ENCODE results near the gene ADAMTSL4. TPM values are rescaled to one million over a fixed set of nuclear protein-coding genes. Genes with fewer than 3 reads are reported as not detected.

ADAMTSL4 gene
- total and polyA plus RNA-seq, 2 donors (not counting 3 experiments of a cell fraction or from before 2014, with no cell fraction given): 0.73 to 1.0 TPM

- H3K4me2 ChIP-seq (ENCODE audit: insufficient read depth, low read length): no peak overlapping the region
- intact Hi-C loops (cut with micrococcal nuclease) (no loop called here), dilution Hi-C loops (cut with MboI; ENCODE audit: extremely low pct_ligation_motif_present, low sequenced_read_pairs) (no loop called here)
- BruUV-seq (replicated peaks): no TSS peak
- no peak for DNase-seq (ENCODE audit: low read depth, low spot score)
- TF ChIP-seq MYC (IDR thresholded peaks at IDR 0.05; ENCODE audit: low read depth, low read length): no peak
- TF ChIP-seq FOS (IDR thresholded peaks at IDR 0.05; ENCODE audit: borderline replicate concordance, insufficient read depth, low read length): no peak
- no peaks in the 10 kb centered on the region for H3K36me3 ChIP-seq (ENCODE audit: control insufficient read depth in 2 of 2, extremely low read depth in 1 of 2, insufficient read depth in 2 of 2, low read length in 2 of 2)
- ChIA-PET CTCF (interaction anchor here (0.6 to 2.0 kb wide), 2 partner anchors 21 to 133 kb away, joined by 4 to 5 read pairs; no protein-coding TSS in a partner anchor), POLR2A (no interaction called here)
- H3K9me3 ChIP-seq (replicated peaks; ENCODE audit: control insufficient read depth, insufficient read depth, low read length): no peaks in the 10 kb centered on the region
- peaks cover 14% of the 10 kb centered on the region for H3K4me1 ChIP-seq (ENCODE audit: control insufficient read depth, extremely low read depth, insufficient read depth, low read length)
- H2AFZ ChIP-seq (ENCODE audit: low read depth, low read length): no peak overlapping the region
- no peaks in the 10 kb centered on the region for H3K79me2 ChIP-seq (ENCODE audit: control insufficient read depth, insufficient read depth, low read length)
- FAIRE-seq: no peak
- no peaks in the 10 kb centered on the region for H4K20me1 ChIP-seq (replicated peaks; ENCODE audit: control insufficient read depth, extremely low read depth, insufficient read depth, low read length)
- H3K9me1 ChIP-seq (replicated peaks; ENCODE audit: control insufficient read depth, extremely low read depth, insufficient read depth, low read length): no peaks in the 10 kb centered on the region
- H3K9ac ChIP-seq (replicated peaks; ENCODE audit: extremely low read depth, insufficient read depth, low read length): no peak overlapping the region
- H3K27me3 ChIP-seq (ENCODE audit: control insufficient read depth in 2 of 2, insufficient read depth in 2 of 2, low read length in 2 of 2): no peaks in the 10 kb centered on the region
- H3K27ac ChIP-seq (ENCODE audit: insufficient read depth, low read depth, low read length): no peak overlapping the region
- no peak overlapping the region for H3K4me3 ChIP-seq (replicated peaks in 1 of 3; ENCODE audit: insufficient read depth in 1 of 3, low read depth in 1 of 3, low read length in 3 of 3)
Observed at GRCh38 chr1:150511551-150511950, 37.7 kb upstream of the ADAMTSL4 start.

- TF ChIP-seq POLR2A (IDR thresholded peaks at IDR 0.05; ENCODE audit: low read depth, low read length) (no peak), JUN (IDR thresholded peaks at IDR 0.05; ENCODE audit: borderline replicate concordance, insufficient read depth, insufficient read length, low read depth) (no peak), FOS (IDR thresholded peaks at IDR 0.05; ENCODE audit: borderline replicate concordance, insufficient read depth, low read length) (no peak), GATA2 (IDR thresholded peaks at IDR 0.05; ENCODE audit: insufficient read depth, insufficient read length, low read depth, low read length) (no peak)
- dilution Hi-C loops (cut with MboI; ENCODE audit: extremely low pct_ligation_motif_present, low sequenced_read_pairs) (no loop called here), intact Hi-C loops (cut with micrococcal nuclease) (no loop called here)
- no peak for DNase-seq (ENCODE audit: low read depth, low spot score)
- FAIRE-seq: no peak
- no peaks in the 10 kb centered on the region for H3K36me3 ChIP-seq (ENCODE audit: control insufficient read depth in 2 of 2, extremely low read depth in 1 of 2, insufficient read depth in 2 of 2, low read length in 2 of 2)
- BruUV-seq (replicated peaks): no TSS peak
- H3K9me3 ChIP-seq (replicated peaks; ENCODE audit: control insufficient read depth, insufficient read depth, low read length): no peaks in the 10 kb centered on the region
- no peaks in the 10 kb centered on the region for H3K9me1 ChIP-seq (replicated peaks; ENCODE audit: control insufficient read depth, extremely low read depth, insufficient read depth, low read length)
- no peak overlapping the region for H3K4me3 ChIP-seq (replicated peaks in 1 of 3; ENCODE audit: insufficient read depth in 1 of 3, low read depth in 1 of 3, low read length in 3 of 3)
- H3K4me1 ChIP-seq (ENCODE audit: control insufficient read depth, extremely low read depth, insufficient read depth, low read length): peaks cover 16% of the 10 kb centered on the region
- H3K27ac ChIP-seq (ENCODE audit: insufficient read depth, low read depth, low read length): no peak overlapping the region
- H3K79me2 ChIP-seq (ENCODE audit: control insufficient read depth, insufficient read depth, low read length): no peaks in the 10 kb centered on the region
- H3K27me3 ChIP-seq (ENCODE audit: control insufficient read depth in 2 of 2, insufficient read depth in 2 of 2, low read length in 2 of 2): no peaks in the 10 kb centered on the region
- H3K4me2 ChIP-seq (ENCODE audit: insufficient read depth, low read length): no peak overlapping the region
- H2AFZ ChIP-seq (ENCODE audit: low read depth, low read length): no peak overlapping the region
- CTCF ChIA-PET: interaction anchor here (0.6 to 2.0 kb wide), 2 partner anchors 21 to 132 kb away, joined by 4 to 5 read pairs; no protein-coding TSS in a partner anchor
- H3K9ac ChIP-seq (replicated peaks; ENCODE audit: extremely low read depth, insufficient read depth, low read length): no peak overlapping the region
- POLR2A ChIA-PET: no interaction called here
- no peaks in the 10 kb centered on the region for H4K20me1 ChIP-seq (replicated peaks; ENCODE audit: control insufficient read depth, extremely low read depth, insufficient read depth, low read length)
Observed at GRCh38 chr1:150511985-150512660, 37.1 kb upstream of the ADAMTSL4 start.
